Epithelial cell of proximal tubule (primary cell): ENCODE data around the gene TNNI3K. TPM values are rescaled to one million over a fixed set of nuclear protein-coding genes. Genes with fewer than 3 reads are reported as not detected.

Experiments used
- DNase-seq: peaks from one replicate; pipeline ENCODE4 v3.0.0-alpha.2; 2011; ENCODE audit warnings: low read depth
- H3K4me3 ChIP-seq: 2 replicates; pipeline ENCODE4 v1.5.1; 2011; ENCODE audit warnings: low read depth, mild to moderate bottlenecking, low read length
- total RNA-seq: library from RNA; depleted of rRNA; stranded (reverse); fragments of >200 nt; gene quantifications from 2 replicates; pipeline ENCODE4 v1.2.3, GENCODE V29; 2015
- TF ChIP-seq, protein P1 (sequence below): conservative IDR thresholded peaks from 2 replicates; pipeline ENCODE4 v1.5.1; 2012; ENCODE audit warnings: low read depth, mild to moderate bottlenecking, low read length

Gene TNNI3K
- total RNA-seq, 1 donor from 2014 or later = 0.69 TPM

GRCh38 chr1:74380252-74380651, 145.1 kb downstream of the TNNI3K start:
- DNase-seq = no peak
- H3K4me3 ChIP-seq = no peak overlapping the region
- TF ChIP-seq, protein P1, sequence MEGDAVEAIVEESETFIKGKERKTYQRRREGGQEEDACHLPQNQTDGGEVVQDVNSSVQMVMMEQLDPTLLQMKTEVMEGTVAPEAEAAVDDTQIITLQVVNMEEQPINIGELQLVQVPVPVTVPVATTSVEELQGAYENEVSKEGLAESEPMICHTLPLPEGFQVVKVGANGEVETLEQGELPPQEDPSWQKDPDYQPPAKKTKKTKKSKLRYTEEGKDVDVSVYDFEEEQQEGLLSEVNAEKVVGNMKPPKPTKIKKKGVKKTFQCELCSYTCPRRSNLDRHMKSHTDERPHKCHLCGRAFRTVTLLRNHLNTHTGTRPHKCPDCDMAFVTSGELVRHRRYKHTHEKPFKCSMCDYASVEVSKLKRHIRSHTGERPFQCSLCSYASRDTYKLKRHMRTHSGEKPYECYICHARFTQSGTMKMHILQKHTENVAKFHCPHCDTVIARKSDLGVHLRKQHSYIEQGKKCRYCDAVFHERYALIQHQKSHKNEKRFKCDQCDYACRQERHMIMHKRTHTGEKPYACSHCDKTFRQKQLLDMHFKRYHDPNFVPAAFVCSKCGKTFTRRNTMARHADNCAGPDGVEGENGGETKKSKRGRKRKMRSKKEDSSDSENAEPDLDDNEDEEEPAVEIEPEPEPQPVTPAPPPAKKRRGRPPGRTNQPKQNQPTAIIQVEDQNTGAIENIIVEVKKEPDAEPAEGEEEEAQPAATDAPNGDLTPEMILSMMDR = no peak

DNA sequence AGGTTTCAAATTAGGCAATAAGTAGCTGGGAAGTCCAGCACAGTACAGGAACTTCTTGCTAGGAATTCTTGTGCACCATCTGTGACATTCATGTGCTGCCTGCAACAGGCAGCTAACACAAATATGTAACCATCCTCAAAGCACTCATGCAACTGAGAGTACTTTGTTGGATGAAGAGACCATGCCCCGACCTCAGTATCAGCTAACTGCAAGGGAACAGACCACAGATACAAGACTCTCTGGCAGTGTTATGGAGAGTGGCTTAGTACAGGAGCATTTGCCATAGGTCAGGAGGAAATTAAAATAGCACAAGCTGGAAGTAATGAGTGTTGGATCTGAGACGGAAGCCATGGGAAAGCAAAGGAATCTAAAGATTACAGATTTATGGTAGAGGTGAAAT, 153.7 kb downstream of the TNNI3K start:
- no peak overlapping the region for H3K4me3 ChIP-seq
- TF ChIP-seq, protein P1 = no peak
- DNase-seq = peak; percentile 15

GRCh38 chr1:74392186-74392585, 157.0 kb downstream of the TNNI3K start:
- no peak for DNase-seq
- TF ChIP-seq, protein P1 = no peak
- no peak overlapping the region for H3K4me3 ChIP-seq

DNA sequence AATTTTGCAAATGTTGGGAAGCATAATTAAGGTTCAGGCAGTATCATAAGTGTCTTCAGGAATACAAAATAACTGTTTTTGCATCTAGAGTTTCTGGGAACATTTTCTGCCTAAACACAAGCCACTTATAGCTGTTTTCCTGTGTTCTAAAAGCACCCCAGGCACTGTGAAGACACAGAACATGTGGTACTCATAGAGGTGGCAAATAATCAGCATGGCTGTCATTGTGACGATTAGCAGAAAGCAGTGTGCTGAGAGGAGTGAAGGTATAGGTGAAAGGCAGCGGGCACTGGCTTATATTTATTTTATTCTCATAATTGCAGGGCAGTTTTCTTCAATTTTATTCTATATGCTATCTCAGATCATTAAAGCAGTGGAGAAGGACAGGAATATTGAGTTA, 157.7 kb downstream of the TNNI3K start:
- TF ChIP-seq, protein P1 = no peak
- no peak overlapping the region for H3K4me3 ChIP-seq
- no peak for DNase-seq

- TF ChIP-seq, protein P1 = no peak
- no peak for DNase-seq
- no peak overlapping the region for H3K4me3 ChIP-seq
Observed at GRCh38 chr1:74395571-74395970, 160.4 kb downstream of the TNNI3K start.

- no peak overlapping the region for H3K4me3 ChIP-seq
- no peak for DNase-seq
- TF ChIP-seq, protein P1 = no peak
Observed at GRCh38 chr1:74396462-74396861, 161.3 kb downstream of the TNNI3K start.

DNA sequence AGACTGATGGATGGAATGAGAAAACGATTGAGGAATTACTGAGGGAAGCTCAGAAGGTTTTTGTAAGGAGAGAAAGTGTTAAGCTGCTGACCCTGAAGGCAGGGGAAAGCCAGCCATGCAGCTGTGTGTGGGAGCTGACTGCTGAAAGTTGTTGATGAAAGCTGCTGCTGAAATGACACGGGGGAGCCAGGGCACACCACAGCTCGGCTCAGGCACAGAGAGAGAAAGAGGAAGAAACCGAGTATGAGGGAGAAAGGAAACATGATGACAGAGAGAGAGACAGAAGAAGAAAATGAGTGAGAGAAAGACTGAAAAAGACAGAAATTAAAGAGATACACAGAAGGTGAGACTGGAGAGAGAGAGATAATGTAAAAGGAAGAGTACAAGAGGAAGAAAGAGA, 161.7 kb downstream of the TNNI3K start:
- DNase-seq = no peak
- H3K4me3 ChIP-seq = no peak overlapping the region
- TF ChIP-seq, protein P1 = no peak
